Measurements from ENCODE around the gene ANTXR1. TPM values are rescaled to one million over a fixed set of nuclear protein-coding genes. Genes with fewer than 3 reads are reported as not detected.

Gene ANTXR1
- total and polyA plus RNA-seq, 10 donors = 2.8 to 66.7 (median 36.9) TPM

GRCh38 chr2:69244882-69245281 lies 231.9 kb downstream of the ANTXR1 start:
- 49 to 78% (median 64%) methylated on average over 6 of the region's 6 CpGs for WGBS, 5 donors

GRCh38 chr2:69247583-69247982 lies 234.6 kb downstream of the ANTXR1 start:
- WGBS, 5 donors = 88 to 97% (median 94%) methylated on average over 9 of the region's 9 CpGs
- no peaks in the 10 kb centered on the region for H3K36me3 ChIP-seq
- peaks cover 0 to 5% (median 0%) of the 10 kb centered on the region in 6 donors for H3K4me1 ChIP-seq
- no peak overlapping the region for H3K27ac ChIP-seq
- TF ChIP-seq POLR2A (IDR thresholded peaks at IDR 0.05) (no peak), POLR2AphosphoS5 (IDR thresholded peaks at IDR 0.05) (no peak)
- TF ChIP-seq, protein P1, sequence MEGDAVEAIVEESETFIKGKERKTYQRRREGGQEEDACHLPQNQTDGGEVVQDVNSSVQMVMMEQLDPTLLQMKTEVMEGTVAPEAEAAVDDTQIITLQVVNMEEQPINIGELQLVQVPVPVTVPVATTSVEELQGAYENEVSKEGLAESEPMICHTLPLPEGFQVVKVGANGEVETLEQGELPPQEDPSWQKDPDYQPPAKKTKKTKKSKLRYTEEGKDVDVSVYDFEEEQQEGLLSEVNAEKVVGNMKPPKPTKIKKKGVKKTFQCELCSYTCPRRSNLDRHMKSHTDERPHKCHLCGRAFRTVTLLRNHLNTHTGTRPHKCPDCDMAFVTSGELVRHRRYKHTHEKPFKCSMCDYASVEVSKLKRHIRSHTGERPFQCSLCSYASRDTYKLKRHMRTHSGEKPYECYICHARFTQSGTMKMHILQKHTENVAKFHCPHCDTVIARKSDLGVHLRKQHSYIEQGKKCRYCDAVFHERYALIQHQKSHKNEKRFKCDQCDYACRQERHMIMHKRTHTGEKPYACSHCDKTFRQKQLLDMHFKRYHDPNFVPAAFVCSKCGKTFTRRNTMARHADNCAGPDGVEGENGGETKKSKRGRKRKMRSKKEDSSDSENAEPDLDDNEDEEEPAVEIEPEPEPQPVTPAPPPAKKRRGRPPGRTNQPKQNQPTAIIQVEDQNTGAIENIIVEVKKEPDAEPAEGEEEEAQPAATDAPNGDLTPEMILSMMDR (IDR thresholded peaks at IDR 0.05 in 8 of 11, conservative IDR thresholded peaks at IDR 0.05 in 3 of 11) = no peak
- no peaks in the 10 kb centered on the region for H3K9me3 ChIP-seq
- no peak for DNase-seq
- intact Hi-C loops (cut with DNase I; ENCODE audit: low total_unique reads) = no loop called here
- no peak overlapping the region for H3K4me3 ChIP-seq
- no peaks in the 10 kb centered on the region for H3K27me3 ChIP-seq (replicated peaks in 1 of 7)

More at GRCh38 chr2:69244882-69245281, 231.9 kb downstream of the ANTXR1 start:
- H3K9me3 ChIP-seq = no peaks in the 10 kb centered on the region
- no peak for TF ChIP-seq POLR2A (IDR thresholded peaks at IDR 0.05)
- TF ChIP-seq, protein P1 (IDR thresholded peaks at IDR 0.05 in 8 of 11, conservative IDR thresholded peaks at IDR 0.05 in 3 of 11) = no peak
- TF ChIP-seq POLR2AphosphoS5 (IDR thresholded peaks at IDR 0.05) = no peak
- no peaks in the 10 kb centered on the region for H3K36me3 ChIP-seq
- DNase-seq = no peak
- H3K27me3 ChIP-seq (replicated peaks in 1 of 7) = no peaks in the 10 kb centered on the region
- H3K4me3 ChIP-seq = no peak overlapping the region
- H3K27ac ChIP-seq = no peak overlapping the region
- peaks cover 0 to 5% (median 0%) of the 10 kb centered on the region in 6 donors for H3K4me1 ChIP-seq
- intact Hi-C loops (cut with DNase I; ENCODE audit: low total_unique reads) = no loop called here

DNA sequence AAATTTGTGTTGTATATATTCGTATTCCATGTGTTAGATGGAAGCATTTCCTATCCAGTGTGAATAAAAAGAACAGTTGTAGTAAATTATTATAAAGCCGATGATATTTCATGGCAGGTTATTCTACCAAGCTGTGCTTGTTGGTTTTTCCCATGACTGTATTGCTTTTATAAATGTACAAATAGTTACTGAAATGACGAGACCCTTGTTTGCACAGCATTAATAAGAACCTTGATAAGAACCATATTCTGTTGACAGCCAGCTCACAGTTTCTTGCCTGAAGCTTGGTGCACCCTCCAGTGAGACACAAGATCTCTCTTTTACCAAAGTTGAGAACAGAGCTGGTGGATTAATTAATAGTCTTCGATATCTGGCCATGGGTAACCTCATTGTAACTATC lies 235.3 kb downstream of the ANTXR1 start:
- TF ChIP-seq, protein P1 (IDR thresholded peaks at IDR 0.05 in 8 of 11, conservative IDR thresholded peaks at IDR 0.05 in 3 of 11) = no peak
- Histone ChIP-seq H3K4me1 (peaks cover 0 to 5% (median 0%) of the 10 kb centered on the region in 6 donors), H3K4me3 (no peak overlapping the region), H3K9me3 (no peaks in the 10 kb centered on the region), H3K36me3 (no peaks in the 10 kb centered on the region), H3K27ac (no peak overlapping the region), H3K27me3 (replicated peaks in 1 of 7) (no peaks in the 10 kb centered on the region)
- WGBS, 5 donors = 79 to 94% (median 86%) methylated on average over 4 of the region's 4 CpGs
- no peak for DNase-seq
- intact Hi-C loops (cut with DNase I; ENCODE audit: low total_unique reads) = no loop called here

DNA sequence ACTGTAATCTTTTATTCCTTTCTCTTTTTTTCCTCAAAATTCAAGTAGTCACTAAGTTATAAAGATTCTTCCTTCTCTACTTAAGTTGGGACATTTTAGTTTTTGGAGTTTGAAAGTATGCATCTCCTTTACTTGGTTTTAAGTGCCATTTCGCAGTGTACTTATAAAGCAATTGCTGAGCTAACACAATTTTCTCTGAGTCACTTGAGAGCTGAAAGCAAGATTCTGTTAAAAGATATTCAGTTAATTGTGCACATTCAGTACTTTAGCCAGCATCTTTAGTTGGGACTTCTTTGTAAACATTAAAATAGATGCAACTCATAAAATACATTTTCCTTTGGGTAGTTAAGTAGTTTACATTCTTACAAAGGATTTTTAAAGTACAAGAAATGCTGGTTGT lies 238.0 kb downstream of the ANTXR1 start:
- DNase-seq = no peak
- no peak for TF ChIP-seq POLR2A (IDR thresholded peaks at IDR 0.05)
- no peak for TF ChIP-seq POLR2AphosphoS5 (IDR thresholded peaks at IDR 0.05)
- TF ChIP-seq, protein P1 (IDR thresholded peaks at IDR 0.05 in 8 of 11, conservative IDR thresholded peaks at IDR 0.05 in 3 of 11) = no peak
- Histone ChIP-seq H3K4me1 (peaks cover 0 to 4% (median 0%) of the 10 kb centered on the region in 6 donors), H3K4me3 (no peak overlapping the region), H3K27ac (peak overlapping the region in 1 of 8 donors; percentile 11), H3K36me3 (no peaks in the 10 kb centered on the region), H3K27me3 (replicated peaks in 1 of 7) (peaks cover 0 to 4% (median 0%) of the 10 kb centered on the region in 7 donors), H3K9me3 (no peaks in the 10 kb centered on the region)
- 31 to 84% (median 72%) methylated on average over 1 of the region's 1 CpG for WGBS, 5 donors
- intact Hi-C loops (cut with DNase I; ENCODE audit: low total_unique reads) = no loop called here

Data from spleen (tissue), 11 donors.